Hepatocyte (in vitro differentiated cells): Measurements from ENCODE around the gene ZHX3.

ENCODE experiments used
- EZH2phosphoT487 ChIP-seq: fragments of 200-600 bp; sonication (generic); IDR thresholded peaks from one replicate; pipeline ENCODE4 v1.6.1; 2018; ENCODE audit warnings: antibody characterized with exemption, mild to moderate bottlenecking, low read depth, moderate library complexity; ENCODE audit not compliant: unreplicated experiment, severe bottlenecking
- TF ChIP-seq, protein P1 (sequence below): fragments of 200-600 bp; sonication (generic); IDR thresholded peaks from 2 replicates; pipeline ENCODE4 v1.5.1; 2016; ENCODE audit warnings: antibody characterized with exemption, mild to moderate bottlenecking; ENCODE audit not compliant: poor library complexity

DNA sequence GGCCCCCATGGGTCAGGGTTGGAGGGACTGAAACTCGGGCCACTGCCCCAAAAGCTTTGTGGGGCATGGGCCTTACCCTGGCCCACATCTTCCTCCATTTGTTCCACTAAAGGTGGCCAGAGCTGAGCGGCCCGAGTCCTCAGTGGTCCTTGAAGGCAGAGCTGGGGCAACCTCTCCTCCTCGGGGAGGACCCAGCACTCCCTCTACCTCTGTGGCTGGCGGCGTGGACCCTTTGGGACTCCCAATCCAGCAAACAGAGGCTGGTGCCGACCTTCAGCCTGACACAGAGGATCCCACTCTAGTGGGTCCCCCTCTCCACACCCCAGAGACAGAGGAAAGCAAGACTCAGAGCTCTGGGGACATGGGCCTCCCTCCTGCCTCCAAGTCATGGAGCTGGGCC is 32.4 kb upstream of the ZHX3 start:
- TF ChIP-seq, protein P1, sequence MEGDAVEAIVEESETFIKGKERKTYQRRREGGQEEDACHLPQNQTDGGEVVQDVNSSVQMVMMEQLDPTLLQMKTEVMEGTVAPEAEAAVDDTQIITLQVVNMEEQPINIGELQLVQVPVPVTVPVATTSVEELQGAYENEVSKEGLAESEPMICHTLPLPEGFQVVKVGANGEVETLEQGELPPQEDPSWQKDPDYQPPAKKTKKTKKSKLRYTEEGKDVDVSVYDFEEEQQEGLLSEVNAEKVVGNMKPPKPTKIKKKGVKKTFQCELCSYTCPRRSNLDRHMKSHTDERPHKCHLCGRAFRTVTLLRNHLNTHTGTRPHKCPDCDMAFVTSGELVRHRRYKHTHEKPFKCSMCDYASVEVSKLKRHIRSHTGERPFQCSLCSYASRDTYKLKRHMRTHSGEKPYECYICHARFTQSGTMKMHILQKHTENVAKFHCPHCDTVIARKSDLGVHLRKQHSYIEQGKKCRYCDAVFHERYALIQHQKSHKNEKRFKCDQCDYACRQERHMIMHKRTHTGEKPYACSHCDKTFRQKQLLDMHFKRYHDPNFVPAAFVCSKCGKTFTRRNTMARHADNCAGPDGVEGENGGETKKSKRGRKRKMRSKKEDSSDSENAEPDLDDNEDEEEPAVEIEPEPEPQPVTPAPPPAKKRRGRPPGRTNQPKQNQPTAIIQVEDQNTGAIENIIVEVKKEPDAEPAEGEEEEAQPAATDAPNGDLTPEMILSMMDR = no peak
- TF ChIP-seq EZH2phosphoT487 = no peak
